Measurements from ENCODE around the gene ZNF628. TPM values are rescaled to one million over a fixed set of nuclear protein-coding genes. Genes with fewer than 3 reads are reported as not detected.

Gene ZNF628
- total RNA-seq, 1 experiment from 2014 or later, result 21.7 TPM

GRCh38 chr19:55456347-55456746 is 20.1 kb upstream of the ZNF628 start:
- ChIA-PET POLR2A (no interaction called here), CTCF (no interaction called here)
- TF ChIP-seq CTCF (IDR thresholded peaks at IDR 0.05) (no peak), TCF7L2 (IDR thresholded peaks at IDR 0.05; ENCODE audit: low read depth, low read length) (no peak), REST (IDR thresholded peaks at IDR 0.05; ENCODE audit: insufficient read depth in 1 of 2, low read depth in 2 of 2, low read length in 1 of 2) (no peak), SIN3A (IDR thresholded peaks at IDR 0.05; ENCODE audit: borderline replicate concordance, insufficient read depth, low read depth, low read length) (no peak), POLR2AphosphoS5 (IDR thresholded peaks at IDR 0.05; ENCODE audit: low read depth, low read length) (no peak)
- Histone ChIP-seq H3K36me3 (ENCODE audit: control insufficient read depth, insufficient read depth, low read length) (0 out of 2 replicates have a peak, but pooled peaks cover 3% of the 10 kb centered on the region), H3K4me1 (ENCODE audit: control insufficient read depth, insufficient read depth, low read length) (peaks cover 10% of the 10 kb centered on the region), H3K4me3 (ENCODE audit: low read depth in 2 of 2, low read length in 2 of 2) (no peak overlapping the region), H3K27me3 (ENCODE audit: control insufficient read depth, insufficient read depth, low read length) (no peaks in the 10 kb centered on the region; the same call in 1 of the 2 replicates), H3K9me3 (ENCODE audit: control insufficient read depth, insufficient read depth, low read depth, low read length) (no peaks in the 10 kb centered on the region), H3K27ac (ENCODE audit: low read length) (no peak overlapping the region)
- no peak for DNase-seq (ENCODE audit: low read depth, low spot score)
- in situ Hi-C loops (cut with HindIII; ENCODE audit: low pct_unique_long_range_greater_than_20kb, low sequenced_read_pairs), result no loop called here
- no TSS peak for BruUV-seq (replicated peaks)
- no peak for ATAC-seq
- intact Hi-C loops (cut with micrococcal nuclease; ENCODE audit: unreplicated experiment), result no loop called here

GRCh38 chr19:55457683-55458457 is 18.5 kb upstream of the ZNF628 start:
- no peak for DNase-seq (ENCODE audit: low read depth, low spot score)
- in situ Hi-C loops (cut with HindIII; ENCODE audit: low pct_unique_long_range_greater_than_20kb, low sequenced_read_pairs) (no loop called here), intact Hi-C loops (cut with micrococcal nuclease; ENCODE audit: unreplicated experiment) (no loop called here)
- Histone ChIP-seq H3K9me3 (ENCODE audit: control insufficient read depth, insufficient read depth, low read depth, low read length) (no peaks in the 10 kb centered on the region), H3K4me3 (ENCODE audit: low read depth in 2 of 2, low read length in 2 of 2) (no peak overlapping the region), H3K27ac (ENCODE audit: low read length) (no peak overlapping the region), H3K36me3 (ENCODE audit: control insufficient read depth, insufficient read depth, low read length) (0 out of 2 replicates have a peak, but pooled peaks cover 3% of the 10 kb centered on the region), H3K4me1 (ENCODE audit: control insufficient read depth, insufficient read depth, low read length) (peaks cover 15% of the 10 kb centered on the region), H3K27me3 (ENCODE audit: control insufficient read depth, insufficient read depth, low read length) (no peaks in the 10 kb centered on the region)
- no peak for ATAC-seq
- BruUV-seq (replicated peaks), result no TSS peak
- ChIA-PET CTCF (interaction anchor here (1.4 kb wide), 1 partner anchor 10 kb away, joined by 3 read pairs; no protein-coding TSS in a partner anchor), POLR2A (interaction anchor here (0.9 kb wide), 1 partner anchor 306 kb away, joined by 3 read pairs; no protein-coding TSS in a partner anchor)
- no peak for TF ChIP-seq CTCF (IDR thresholded peaks at IDR 0.05)
- TF ChIP-seq SIN3A (IDR thresholded peaks at IDR 0.05; ENCODE audit: borderline replicate concordance, insufficient read depth, low read depth, low read length), result no peak
